Stimulated activated CD8-positive, alpha-beta memory T cell treated with anti-CD3 and anti-CD28 coated beads, Interleukin-15, amount 100 ng/mL, for 24 hours (primary cell): ENCODE data around the gene ETV6.

ENCODE experiments used
- DNase-seq: peaks from one replicate; pipeline ENCODE4 v3.0.0-alpha.2; 2020; ENCODE audit warnings: low read depth

Gene ETV6

GRCh38 chr12:11805680-11806079 lies 156.2 kb downstream of the ETV6 start:
- no peak for DNase-seq

- DNase-seq: no peak
Measured at GRCh38 chr12:11807458-11807857, 158.0 kb downstream of the ETV6 start.

- no peak for DNase-seq
Measured at GRCh38 chr12:11808931-11809330, 159.5 kb downstream of the ETV6 start.

- DNase-seq: no peak
Measured at GRCh38 chr12:11810206-11810545, 160.7 kb downstream of the ETV6 start.

GRCh38 chr12:11811008-11811407 lies 161.5 kb downstream of the ETV6 start:
- DNase-seq: no peak

GRCh38 chr12:11812241-11812585 lies 162.7 kb downstream of the ETV6 start:
- DNase-seq: no peak

- DNase-seq: no peak
Measured at GRCh38 chr12:11812586-11813437, 163.3 kb downstream of the ETV6 start.

GRCh38 chr12:11813438-11813813 lies 164.0 kb downstream of the ETV6 start:
- no peak for DNase-seq

- DNase-seq: no peak
Measured at GRCh38 chr12:11814374-11814773, 164.9 kb downstream of the ETV6 start.

GRCh38 chr12:11815397-11815796 lies 165.9 kb downstream of the ETV6 start:
- DNase-seq: no peak

GRCh38 chr12:11819643-11820042 lies 170.2 kb downstream of the ETV6 start:
- DNase-seq: no peak

- no peak for DNase-seq
Measured at GRCh38 chr12:11820476-11820875, 171.0 kb downstream of the ETV6 start.

GRCh38 chr12:11821386-11822080 lies 172.1 kb downstream of the ETV6 start:
- DNase-seq: no peak

GRCh38 chr12:11822081-11822834 lies 172.8 kb downstream of the ETV6 start:
- DNase-seq: no peak

- no peak for DNase-seq
Measured at GRCh38 chr12:11823043-11823442, 173.6 kb downstream of the ETV6 start.

- no peak for DNase-seq
Measured at GRCh38 chr12:11823593-11823992, 174.1 kb downstream of the ETV6 start.

- no peak for DNase-seq
Measured at GRCh38 chr12:11824069-11824468, 174.6 kb downstream of the ETV6 start.

GRCh38 chr12:11824736-11825135 lies 175.3 kb downstream of the ETV6 start:
- DNase-seq: no peak

GRCh38 chr12:11825278-11825677 lies 175.8 kb downstream of the ETV6 start:
- DNase-seq: no peak

GRCh38 chr12:11826574-11826973 lies 177.1 kb downstream of the ETV6 start:
- DNase-seq: no peak

- DNase-seq: no peak
Measured at GRCh38 chr12:11827091-11828061, 177.9 kb downstream of the ETV6 start.

GRCh38 chr12:11829764-11830194 lies 180.3 kb downstream of the ETV6 start:
- no peak for DNase-seq
